HEK293 (cell line): ENCODE data around the gene PRRT1B.

Source experiments
- CTCF ChIA-PET: fragments of 350-600 bp; formaldehyde crosslinking; extraction: SDS; loops from one replicate; lab custom pipeline; 2021; ENCODE audit warnings: antibody characterized with exemption; lab: Yijun Ruan, JAX
- POLR2A ChIA-PET: fragments of 300-600 bp; formaldehyde crosslinking; extraction: SDS; loops from one replicate; lab custom pipeline; 2020; ENCODE audit warnings: antibody characterized with exemption, inconsistent platforms; lab: Yijun Ruan, JAX
- H3K27ac ChIP-seq: fragments of 200-500 bp; sonication (Bioruptor generic); 2 replicates; pipeline ENCODE4 v1.5.1; 2014; ENCODE audit warnings: low read depth, low read length, control low read depth, inconsistent platforms; ENCODE audit errors: extremely low read depth
- H3K36me3 ChIP-seq, 2 experiments: fragments of 200-500 bp in 1 of 2; sonication (Bioruptor generic) in 1 of 2; 1 replicate in 1 of 2; 2 replicates in 1 of 2; pipeline ENCODE4 v1.5.1; 2014 to 2017; ENCODE audit warnings: inconsistent platforms in 2 of 2, low read length in 2 of 2; ENCODE audit not compliant: control insufficient read depth in 2 of 2, insufficient read depth in 1 of 2
- H3K4me1 ChIP-seq: fragments of 200-500 bp; sonication (Bioruptor generic); 2 replicates; pipeline ENCODE4 v1.5.1; 2014; ENCODE audit warnings: mild to moderate bottlenecking, low read length, inconsistent platforms; ENCODE audit not compliant: control insufficient read depth, insufficient read depth
- H3K4me3 ChIP-seq: 2 replicates; pipeline ENCODE4 v1.5.1; 2011; ENCODE audit warnings: low read depth, mild to moderate bottlenecking, control low read depth, low read length, moderate library complexity
- H3K9me3 ChIP-seq: fragments of 200-500 bp; sonication (Bioruptor generic); 2 replicates; pipeline ENCODE4 v1.5.1; 2014; ENCODE audit warnings: low read depth, low read length, inconsistent platforms; ENCODE audit not compliant: control insufficient read depth, insufficient read depth
- GLIS1 ChIP-seq: fragments of 450-650 bp; formaldehyde crosslinking; IDR thresholded peaks from 2 replicates; pipeline ENCODE4 v1.5.1; 2016; ENCODE audit warnings: missing biosample characterization, missing genetic modification characterization
- GLIS2 ChIP-seq: fragments of 450-650 bp; formaldehyde crosslinking; IDR thresholded peaks from 2 replicates; pipeline ENCODE4 v1.5.1; 2016; ENCODE audit warnings: missing biosample characterization, missing genetic modification characterization
- KLF16 ChIP-seq: fragments of 450-650 bp; formaldehyde crosslinking; IDR thresholded peaks from 2 replicates; pipeline ENCODE4 v1.5.1; 2017; ENCODE audit warnings: missing biosample characterization, missing genetic modification characterization
- WT1 ChIP-seq: fragments of 450-650 bp; formaldehyde crosslinking; IDR thresholded peaks from 2 replicates; pipeline ENCODE4 v1.5.1; 2016; ENCODE audit warnings: missing biosample characterization, missing genetic modification characterization
- ZBTB17 ChIP-seq: fragments of 450-650 bp; formaldehyde crosslinking; IDR thresholded peaks from 2 replicates; pipeline ENCODE4 v1.5.1; 2016; ENCODE audit warnings: missing biosample characterization, missing genetic modification characterization
- ZBTB21 ChIP-seq: fragments of 450-650 bp; formaldehyde crosslinking; IDR thresholded peaks from 2 replicates; pipeline ENCODE4 v1.5.1; 2017; ENCODE audit warnings: missing biosample characterization, missing genetic modification characterization
- ZFP69B ChIP-seq: fragments of 450-650 bp; formaldehyde crosslinking; IDR thresholded peaks from 2 replicates; pipeline ENCODE4 v1.5.1; 2016; ENCODE audit warnings: missing biosample characterization, missing genetic modification characterization
- ZNF112 ChIP-seq: fragments of 450-650 bp; formaldehyde crosslinking; IDR thresholded peaks from 2 replicates; pipeline ENCODE4 v1.5.0; 2017; ENCODE audit warnings: missing biosample characterization, missing genetic modification characterization
- ZNF133 ChIP-seq: fragments of 450-650 bp; formaldehyde crosslinking; IDR thresholded peaks from 2 replicates; pipeline ENCODE4 v1.5.1; 2016; ENCODE audit warnings: missing biosample characterization, missing genetic modification characterization
- ZNF24 ChIP-seq: fragments of 450-650 bp; formaldehyde crosslinking; IDR thresholded peaks from 2 replicates; pipeline ENCODE4 v1.5.1; 2016; ENCODE audit warnings: missing biosample characterization, missing genetic modification characterization
- ZNF248 ChIP-seq: fragments of 450-650 bp; formaldehyde crosslinking; IDR thresholded peaks from 2 replicates; pipeline ENCODE4 v1.5.1; 2017; ENCODE audit warnings: missing biosample characterization, missing genetic modification characterization
- ZNF274 ChIP-seq, 2 experiments: fragments of 200-500 bp in 1 of 2; fragments of 450-650 bp in 1 of 2; sonication (Bioruptor generic) in 1 of 2; formaldehyde crosslinking in 1 of 2; IDR thresholded peaks; 2 replicates each; pipeline versions ENCODE4 v1.5.1 to v1.6.1; 2014 to 2016; ENCODE audit warnings: borderline replicate concordance in 1 of 2, inconsistent platforms in 1 of 2, low read length in 1 of 2, missing biosample characterization in 1 of 2, missing genetic modification characterization in 1 of 2
- ZNF335 ChIP-seq: fragments of 450-650 bp; formaldehyde crosslinking; conservative IDR thresholded peaks from 2 replicates; pipeline ENCODE4 v1.5.1; 2016; ENCODE audit warnings: missing biosample characterization, missing genetic modification characterization
- ZNF354C ChIP-seq: fragments of 450-650 bp; formaldehyde crosslinking; IDR thresholded peaks from 2 replicates; pipeline ENCODE4 v1.5.1; 2016; ENCODE audit warnings: missing biosample characterization, missing genetic modification characterization, low read depth, borderline replicate concordance
- ZNF529 ChIP-seq: fragments of 450-650 bp; formaldehyde crosslinking; IDR thresholded peaks from 2 replicates; pipeline ENCODE4 v1.5.1; 2017; ENCODE audit warnings: missing genetic modification characterization, missing biosample characterization; ENCODE audit not compliant: insufficient replicate concordance
- ZNF600 ChIP-seq: fragments of 450-650 bp; formaldehyde crosslinking; IDR thresholded peaks from 2 replicates; pipeline ENCODE4 v1.5.1; 2016; ENCODE audit warnings: missing biosample characterization, missing genetic modification characterization
- ZNF76 ChIP-seq: fragments of 450-650 bp; formaldehyde crosslinking; IDR thresholded peaks from 2 replicates; pipeline ENCODE4; 2016; ENCODE audit warnings: low read depth, missing biosample characterization, missing genetic modification characterization, borderline replicate concordance
- ZNF791 ChIP-seq: fragments of 450-650 bp; formaldehyde crosslinking; IDR thresholded peaks from 2 replicates; pipeline ENCODE4 v1.5.1; 2016; ENCODE audit warnings: missing biosample characterization, missing genetic modification characterization
- TF ChIP-seq, protein P1 (sequence below): fragments of 450-650 bp; formaldehyde crosslinking; IDR thresholded peaks from 2 replicates; pipeline ENCODE4 v1.5.1; 2016; ENCODE audit warnings: missing biosample characterization, missing genetic modification characterization
- TF ChIP-seq, protein P2 (sequence below): fragments of 450-650 bp; formaldehyde crosslinking; IDR thresholded peaks from 2 replicates; pipeline ENCODE4; 2016; ENCODE audit warnings: missing biosample characterization, missing genetic modification characterization
- TF ChIP-seq, protein P3 (sequence below): fragments of 450-650 bp; formaldehyde crosslinking; IDR thresholded peaks from 2 replicates; pipeline ENCODE4 v1.5.1; 2016; ENCODE audit warnings: missing biosample characterization, missing genetic modification characterization
- TF ChIP-seq, protein P4 (sequence below): fragments of 450-650 bp; formaldehyde crosslinking; IDR thresholded peaks from 2 replicates; pipeline ENCODE4 v1.5.1; 2016; ENCODE audit warnings: missing biosample characterization, missing genetic modification characterization, borderline replicate concordance

The PRRT1B gene

DNA sequence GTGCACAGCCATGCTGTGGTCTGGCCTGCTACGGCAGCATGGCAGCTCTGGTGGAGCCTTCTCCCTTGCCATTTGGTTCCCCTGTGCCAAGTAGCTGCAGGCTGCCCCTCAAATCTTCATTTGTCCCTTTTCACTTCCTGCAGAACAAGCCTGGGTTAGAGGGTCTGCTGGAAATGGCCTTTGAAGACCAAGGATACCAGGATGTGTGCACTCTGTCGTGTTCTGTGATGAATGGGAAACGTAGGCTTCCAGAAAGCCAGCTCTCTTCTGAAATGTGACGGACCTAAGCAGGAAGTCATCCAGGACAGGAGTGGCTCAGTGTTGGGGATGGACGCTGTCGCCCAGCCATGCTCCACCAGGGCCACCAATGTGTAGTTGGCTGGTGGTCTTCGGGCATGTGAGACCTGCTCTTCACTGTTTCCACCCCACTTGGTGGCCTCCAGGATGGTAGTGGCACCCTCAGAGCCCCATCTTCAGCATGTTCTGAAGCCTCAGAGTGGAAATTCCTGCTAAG, 46.0 kb upstream of the PRRT1B start:
- peaks cover 4% of the 10 kb centered on the region; the same call in 1 of the 2 replicates for H3K4me1 ChIP-seq

DNA sequence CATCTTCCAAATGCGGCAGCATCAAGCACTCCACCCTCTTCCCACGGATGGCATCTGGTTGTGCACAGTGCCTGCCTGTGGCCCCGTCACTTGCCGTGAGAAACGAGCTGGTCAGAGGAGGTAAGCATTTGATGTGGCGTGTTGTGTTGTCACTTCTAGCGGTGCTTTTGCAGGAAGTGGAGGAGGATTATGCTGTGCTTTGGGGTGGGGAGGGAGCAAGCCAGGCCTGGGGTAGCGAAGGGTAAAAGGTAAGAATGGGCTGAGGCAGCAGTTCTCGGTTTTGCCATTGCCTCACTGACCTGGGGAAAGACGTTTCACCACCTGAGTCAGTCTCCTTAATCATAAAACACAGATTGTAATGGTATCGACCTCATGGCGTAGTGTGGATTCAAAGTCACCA, 44.9 kb upstream of the PRRT1B start:
- H3K4me1 ChIP-seq: peaks cover 6% of the 10 kb centered on the region; the same call in 1 of the 2 replicates
- H3K27ac ChIP-seq: no peak overlapping the region
- no peak overlapping the region for H3K4me3 ChIP-seq
- POLR2A ChIA-PET: no interaction called here
- CTCF ChIA-PET: interaction anchor here (0.8 to 1.9 kb wide), 3 partner anchors 16 to 151 kb away, joined by 3 to 10 read pairs (median 4); no protein-coding TSS in a partner anchor
- H3K36me3 ChIP-seq: peaks cover 0 to 58% of the 10 kb centered on the region in 2 experiments
- H3K9me3 ChIP-seq: no peaks in the 10 kb centered on the region
- TF ChIP-seq ZNF24 (tag by site-specific recombination) (no peak), ZNF248 (no peak), ZNF600 (tag by site-specific recombination) (peak; percentile 89), ZBTB21 (no peak), KLF16 (tag by site-specific recombination) (no peak), ZNF133 (no peak)
- TF ChIP-seq, protein P1, sequence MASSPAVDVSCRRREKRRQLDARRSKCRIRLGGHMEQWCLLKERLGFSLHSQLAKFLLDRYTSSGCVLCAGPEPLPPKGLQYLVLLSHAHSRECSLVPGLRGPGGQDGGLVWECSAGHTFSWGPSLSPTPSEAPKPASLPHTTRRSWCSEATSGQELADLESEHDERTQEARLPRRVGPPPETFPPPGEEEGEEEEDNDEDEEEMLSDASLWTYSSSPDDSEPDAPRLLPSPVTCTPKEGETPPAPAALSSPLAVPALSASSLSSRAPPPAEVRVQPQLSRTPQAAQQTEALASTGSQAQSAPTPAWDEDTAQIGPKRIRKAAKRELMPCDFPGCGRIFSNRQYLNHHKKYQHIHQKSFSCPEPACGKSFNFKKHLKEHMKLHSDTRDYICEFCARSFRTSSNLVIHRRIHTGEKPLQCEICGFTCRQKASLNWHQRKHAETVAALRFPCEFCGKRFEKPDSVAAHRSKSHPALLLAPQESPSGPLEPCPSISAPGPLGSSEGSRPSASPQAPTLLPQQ (tag by site-specific recombination): no peak
- TF ChIP-seq, protein P2, sequence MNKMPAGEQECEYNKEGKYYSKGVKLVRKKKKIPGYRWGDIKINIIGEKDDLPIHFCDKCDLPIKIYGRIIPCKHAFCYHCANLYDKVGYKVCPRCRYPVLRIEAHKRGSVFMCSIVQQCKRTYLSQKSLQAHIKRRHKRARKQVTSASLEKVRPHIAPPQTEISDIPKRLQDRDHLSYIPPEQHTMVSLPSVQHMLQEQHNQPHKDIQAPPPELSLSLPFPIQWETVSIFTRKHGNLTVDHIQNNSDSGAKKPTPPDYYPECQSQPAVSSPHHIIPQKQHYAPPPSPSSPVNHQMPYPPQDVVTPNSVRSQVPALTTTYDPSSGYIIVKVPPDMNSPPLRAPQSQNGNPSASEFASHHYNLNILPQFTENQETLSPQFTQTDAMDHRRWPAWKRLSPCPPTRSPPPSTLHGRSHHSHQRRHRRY (tag by site-specific recombination): no peak

More for the DNA sequence above, 46.0 kb upstream of the PRRT1B start:
- ChIA-PET POLR2A (no interaction called here), CTCF (interaction anchor here (1.0 to 1.9 kb wide), 4 partner anchors 8 to 163 kb away, joined by 3 to 10 read pairs (median 4); no protein-coding TSS in a partner anchor)
- no peak overlapping the region for H3K4me3 ChIP-seq
- TF ChIP-seq ZNF274 (IDR thresholded peaks at IDR 0.05; ENCODE audit: low read length): no peak
- no peak for TF ChIP-seq ZNF274 (tag by site-specific recombination; IDR thresholded peaks at IDR 0.05; ENCODE audit: borderline replicate concordance)
- TF ChIP-seq ZNF600 (tag by site-specific recombination): peak; percentile 89; the same call in 1 of the 2 replicates
- peak; percentile 23; the same call in 1 of the 2 replicates for TF ChIP-seq GLIS2 (tag by site-specific recombination)
- H3K9me3 ChIP-seq: no peaks in the 10 kb centered on the region
- H3K36me3 ChIP-seq: peaks cover 3 to 69% of the 10 kb centered on the region in 2 experiments; a peak in 2 of 3 replicates
- peak overlapping the region; percentile 1; the same call in 1 of the 2 replicates for H3K27ac ChIP-seq

DNA sequence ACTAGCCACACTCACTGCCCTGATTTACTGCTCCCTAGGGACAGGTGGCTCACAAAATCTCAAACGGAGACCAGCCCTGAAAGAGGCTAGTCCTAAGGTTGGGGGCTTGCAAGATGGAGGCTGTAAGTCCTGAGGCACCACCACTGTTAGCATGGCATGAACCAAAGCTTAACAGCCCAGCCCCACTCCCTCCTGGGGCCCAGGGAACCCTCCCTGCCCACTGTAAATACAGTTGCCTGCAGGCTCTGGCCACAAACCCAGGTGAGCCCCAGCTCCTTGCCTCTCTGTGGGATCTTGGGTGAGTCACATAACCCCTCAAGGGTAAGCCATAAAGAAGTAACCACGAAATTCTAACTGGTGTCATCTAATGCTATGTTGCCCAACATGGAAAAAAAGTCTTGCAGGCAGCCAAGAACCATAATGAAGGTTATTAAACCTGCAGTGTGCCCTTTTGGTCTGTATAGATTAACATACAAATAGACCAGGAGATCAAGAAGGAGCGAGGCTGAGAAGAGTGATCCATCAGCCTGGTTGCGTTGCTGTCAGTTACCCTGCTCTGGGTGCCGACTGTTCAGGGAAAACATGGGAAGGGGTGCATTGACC, 44.3 kb upstream of the PRRT1B start:
- Histone ChIP-seq H3K9me3 (no peaks in the 10 kb centered on the region), H3K36me3 (peaks cover 0 to 55% of the 10 kb centered on the region in 2 experiments), H3K4me3 (no peak overlapping the region), H3K27ac (peak overlapping the region; percentile 43; the same call in 1 of the 2 replicates), H3K4me1 (peaks cover 6% of the 10 kb centered on the region; the same call in 1 of the 2 replicates)
- ChIA-PET POLR2A (no interaction called here), CTCF (interaction anchor here (0.8 to 1.9 kb wide), 3 partner anchors 20 to 165 kb away, joined by 3 to 10 read pairs (median 3); no protein-coding TSS in a partner anchor)
- TF ChIP-seq GLIS1 (tag by site-specific recombination) (peak; percentile 70), ZNF600 (tag by site-specific recombination) (peak; percentile 80), ZNF529 (tag by site-specific recombination) (no peak), ZNF76 (tag by site-specific recombination) (no peak), ZNF354C (tag by site-specific recombination) (no peak), ZNF335 (no peak), ZBTB17 (tag by site-specific recombination) (peak; percentile 60), ZNF791 (tag by site-specific recombination) (no peak), WT1 (tag by site-specific recombination) (peak; percentile 66), ZNF112 (tag by site-specific recombination) (no peak), ZFP69B (peak; percentile 40; the same call in 1 of the 2 replicates)
- TF ChIP-seq, protein P3, sequence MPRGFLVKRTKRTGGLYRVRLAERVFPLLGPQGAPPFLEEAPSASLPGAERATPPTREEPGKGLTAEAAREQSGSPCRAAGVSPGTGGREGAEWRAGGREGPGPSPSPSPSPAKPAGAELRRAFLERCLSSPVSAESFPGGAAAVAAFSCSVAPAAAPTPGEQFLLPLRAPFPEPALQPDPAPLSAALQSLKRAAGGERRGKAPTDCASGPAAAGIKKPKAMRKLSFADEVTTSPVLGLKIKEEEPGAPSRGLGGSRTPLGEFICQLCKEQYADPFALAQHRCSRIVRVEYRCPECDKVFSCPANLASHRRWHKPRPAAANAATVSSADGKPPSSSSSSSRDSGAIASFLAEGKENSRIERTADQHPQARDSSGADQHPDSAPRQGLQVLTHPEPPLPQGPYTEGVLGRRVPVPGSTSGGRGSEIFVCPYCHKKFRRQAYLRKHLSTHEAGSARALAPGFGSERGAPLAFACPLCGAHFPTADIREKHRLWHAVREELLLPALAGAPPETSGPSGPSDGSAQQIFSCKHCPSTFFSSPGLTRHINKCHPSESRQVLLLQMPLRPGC: 0 out of 2 replicates have a peak, but pooled peaks have one; percentile 60
- TF ChIP-seq, protein P4, sequence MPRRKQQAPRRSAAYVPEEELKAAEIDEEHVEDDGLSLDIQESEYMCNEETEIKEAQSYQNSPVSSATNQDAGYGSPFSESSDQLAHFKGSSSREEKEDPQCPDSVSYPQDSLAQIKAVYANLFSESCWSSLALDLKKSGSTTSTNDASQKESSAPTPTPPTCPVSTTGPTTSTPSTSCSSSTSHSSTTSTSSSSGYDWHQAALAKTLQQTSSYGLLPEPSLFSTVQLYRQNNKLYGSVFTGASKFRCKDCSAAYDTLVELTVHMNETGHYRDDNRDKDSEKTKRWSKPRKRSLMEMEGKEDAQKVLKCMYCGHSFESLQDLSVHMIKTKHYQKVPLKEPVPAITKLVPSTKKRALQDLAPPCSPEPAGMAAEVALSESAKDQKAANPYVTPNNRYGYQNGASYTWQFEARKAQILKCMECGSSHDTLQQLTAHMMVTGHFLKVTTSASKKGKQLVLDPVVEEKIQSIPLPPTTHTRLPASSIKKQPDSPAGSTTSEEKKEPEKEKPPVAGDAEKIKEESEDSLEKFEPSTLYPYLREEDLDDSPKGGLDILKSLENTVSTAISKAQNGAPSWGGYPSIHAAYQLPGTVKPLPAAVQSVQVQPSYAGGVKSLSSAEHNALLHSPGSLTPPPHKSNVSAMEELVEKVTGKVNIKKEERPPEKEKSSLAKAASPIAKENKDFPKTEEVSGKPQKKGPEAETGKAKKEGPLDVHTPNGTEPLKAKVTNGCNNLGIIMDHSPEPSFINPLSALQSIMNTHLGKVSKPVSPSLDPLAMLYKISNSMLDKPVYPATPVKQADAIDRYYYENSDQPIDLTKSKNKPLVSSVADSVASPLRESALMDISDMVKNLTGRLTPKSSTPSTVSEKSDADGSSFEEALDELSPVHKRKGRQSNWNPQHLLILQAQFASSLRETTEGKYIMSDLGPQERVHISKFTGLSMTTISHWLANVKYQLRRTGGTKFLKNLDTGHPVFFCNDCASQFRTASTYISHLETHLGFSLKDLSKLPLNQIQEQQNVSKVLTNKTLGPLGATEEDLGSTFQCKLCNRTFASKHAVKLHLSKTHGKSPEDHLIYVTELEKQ: 0 out of 2 replicates have a peak, but pooled peaks have one; percentile 26
